Central memory CD8-positive, alpha-beta T cell (primary cell): ENCODE results near the gene NPTXR.
A peak's percentile ranks its signal among the peaks of the same experiment; 100 is the strongest.

Experiments
- ATAC-seq: fragments of 150-1000 bp; cut with Tn5 transposase; replicated peaks from 2 replicates; pipeline ENCODE4 v1.10.0; 2022; ENCODE audit warnings: mild to moderate bottlenecking, moderate FRiP score, moderate number of reproducible peaks; ENCODE audit not compliant: poor library complexity, severe bottlenecking; ENCODE audit errors: extremely low read depth
- DNase-seq, 2 donors: peaks; one replicate each; pipeline ENCODE4 v3.0.0; 2021; ENCODE audit warnings: low spot score in 2 of 2
- H3K27ac Mint-ChIP-seq: one replicate; pipeline ENCODE4 v1.8.0; 2022; ENCODE audit warnings: low read depth, mild to moderate bottlenecking, moderate library complexity, mixed read lengths
- H3K27me3 Mint-ChIP-seq: one replicate; pipeline ENCODE4 v1.8.0; 2022; ENCODE audit warnings: mixed read lengths
- H3K36me3 Mint-ChIP-seq: one replicate; pipeline ENCODE4 v1.8.0; 2022; ENCODE audit warnings: mild to moderate bottlenecking, moderate library complexity, mixed read lengths; ENCODE audit not compliant: insufficient read depth
- H3K4me1 Mint-ChIP-seq: one replicate; pipeline ENCODE4 v1.8.0; 2022; ENCODE audit warnings: mixed read lengths
- H3K4me3 Mint-ChIP-seq: one replicate; pipeline ENCODE4 v1.8.0; 2022; ENCODE audit warnings: mild to moderate bottlenecking, moderate library complexity, mixed read lengths
- H3K9me3 Mint-ChIP-seq: one replicate; pipeline ENCODE4 v1.8.0; 2022; ENCODE audit warnings: mixed read lengths

NPTXR gene

GRCh38 chr22:38873469-38874411 lies 29.9 kb upstream of the NPTXR start:
- peak overlapping the region; percentile 92 for H3K4me3 Mint-ChIP-seq
- H3K4me1 Mint-ChIP-seq: peaks cover 31% of the 10 kb centered on the region
- no peaks in the 10 kb centered on the region for H3K9me3 Mint-ChIP-seq
- peaks cover 19% of the 10 kb centered on the region for H3K36me3 Mint-ChIP-seq
- peak in 1 of 2 donors; percentile 14 for DNase-seq
- peak; percentile 47 for ATAC-seq
- no peaks in the 10 kb centered on the region for H3K27me3 Mint-ChIP-seq
- peak overlapping the region; percentile 79 for H3K27ac Mint-ChIP-seq

GRCh38 chr22:38872831-38873248 lies 29.0 kb upstream of the NPTXR start:
- H3K4me3 Mint-ChIP-seq: peak overlapping the region; percentile 92
- peaks cover 19% of the 10 kb centered on the region for H3K36me3 Mint-ChIP-seq
- no peaks in the 10 kb centered on the region for H3K27me3 Mint-ChIP-seq
- ATAC-seq (no peak), DNase-seq (peak in 1 of 2 donors; percentile 14)
- peaks cover 40% of the 10 kb centered on the region for H3K4me1 Mint-ChIP-seq
- H3K9me3 Mint-ChIP-seq: no peaks in the 10 kb centered on the region
- H3K27ac Mint-ChIP-seq: peak overlapping the region; percentile 79

GRCh38 chr22:38872172-38872830 lies 28.5 kb upstream of the NPTXR start, which contains the start of gene CBX6:
CBX6 (minus strand) TSS chr22:38872216; CDS start chr22:38872190, 26 bp downstream.
- Mint-ChIP-seq H3K27ac (peak within 1 kb of the TSS; percentile 79), H3K4me1 (peaks cover 42% of the 10 kb centered on the region), H3K36me3 (peaks cover 19% of the 10 kb centered on the region), H3K27me3 (no peaks in the 10 kb centered on the region), H3K9me3 (no peaks in the 10 kb centered on the region), H3K4me3 (peak within 1 kb of the TSS; percentile 92)
- ATAC-seq (peak; percentile 75), DNase-seq (peak; percentile 87 to 92)

GRCh38 chr22:38871360-38872171 lies 27.7 kb upstream of the NPTXR start:
- Mint-ChIP-seq H3K9me3 (no peaks in the 10 kb centered on the region), H3K4me1 (peaks cover 42% of the 10 kb centered on the region), H3K4me3 (peak overlapping the region; percentile 92), H3K27ac (peak overlapping the region; percentile 79), H3K27me3 (no peaks in the 10 kb centered on the region), H3K36me3 (peaks cover 19% of the 10 kb centered on the region)
- ATAC-seq (peak; percentile 5), DNase-seq (peak in 1 of 2 donors; percentile 18)

GRCh38 chr22:38870791-38871359 lies 27.0 kb upstream of the NPTXR start:
- DNase-seq (no peak), ATAC-seq (no peak)
- Mint-ChIP-seq H3K27ac (peak overlapping the region; percentile 79), H3K36me3 (peaks cover 22% of the 10 kb centered on the region), H3K4me1 (peaks cover 42% of the 10 kb centered on the region), H3K9me3 (no peaks in the 10 kb centered on the region), H3K27me3 (no peaks in the 10 kb centered on the region), H3K4me3 (peak overlapping the region; percentile 92)

GRCh38 chr22:38870312-38870741 lies 26.5 kb upstream of the NPTXR start:
- no peaks in the 10 kb centered on the region for H3K9me3 Mint-ChIP-seq
- peak overlapping the region; percentile 79 for H3K27ac Mint-ChIP-seq
- peak; percentile 38 for ATAC-seq
- peak; percentile 70 to 76 for DNase-seq
- H3K4me1 Mint-ChIP-seq: peaks cover 47% of the 10 kb centered on the region
- peak overlapping the region; percentile 92 for H3K4me3 Mint-ChIP-seq
- no peaks in the 10 kb centered on the region for H3K27me3 Mint-ChIP-seq
- H3K36me3 Mint-ChIP-seq: peaks cover 25% of the 10 kb centered on the region

GRCh38 chr22:38869663-38870062 lies 25.8 kb upstream of the NPTXR start:
- H3K4me3 Mint-ChIP-seq: peak overlapping the region; percentile 92
- H3K27ac Mint-ChIP-seq: no peak overlapping the region
- H3K9me3 Mint-ChIP-seq: no peaks in the 10 kb centered on the region
- H3K36me3 Mint-ChIP-seq: peaks cover 25% of the 10 kb centered on the region
- no peak for ATAC-seq
- H3K27me3 Mint-ChIP-seq: no peaks in the 10 kb centered on the region
- H3K4me1 Mint-ChIP-seq: peaks cover 47% of the 10 kb centered on the region
- DNase-seq: no peak

- H3K4me1 Mint-ChIP-seq: peaks cover 45% of the 10 kb centered on the region
- H3K27ac Mint-ChIP-seq: no peak overlapping the region
- no peaks in the 10 kb centered on the region for H3K27me3 Mint-ChIP-seq
- H3K36me3 Mint-ChIP-seq: peaks cover 26% of the 10 kb centered on the region
- H3K4me3 Mint-ChIP-seq: no peak overlapping the region
- no peaks in the 10 kb centered on the region for H3K9me3 Mint-ChIP-seq
- DNase-seq: peak; percentile 66 to 81
- ATAC-seq: peak; percentile 52
These were observed 25.1 kb upstream of the NPTXR start for GRCh38 chr22:38868886-38869381.

GRCh38 chr22:38868286-38868721 lies 24.5 kb upstream of the NPTXR start:
- Mint-ChIP-seq H3K36me3 (peaks cover 26% of the 10 kb centered on the region), H3K4me1 (peaks cover 38% of the 10 kb centered on the region), H3K9me3 (no peaks in the 10 kb centered on the region), H3K27me3 (no peaks in the 10 kb centered on the region), H3K4me3 (no peak overlapping the region), H3K27ac (no peak overlapping the region)
- no peak for DNase-seq
- ATAC-seq: no peak

GRCh38 chr22:38867471-38868285 lies 23.9 kb upstream of the NPTXR start:
- ATAC-seq (no peak), DNase-seq (no peak)
- H3K27me3 Mint-ChIP-seq: no peaks in the 10 kb centered on the region
- peaks cover 21% of the 10 kb centered on the region for H3K36me3 Mint-ChIP-seq
- no peak overlapping the region for H3K27ac Mint-ChIP-seq
- H3K4me3 Mint-ChIP-seq: no peak overlapping the region
- peaks cover 41% of the 10 kb centered on the region for H3K4me1 Mint-ChIP-seq
- H3K9me3 Mint-ChIP-seq: no peaks in the 10 kb centered on the region

GRCh38 chr22:38867124-38867455 lies 23.3 kb upstream of the NPTXR start:
- DNase-seq (no peak), ATAC-seq (no peak)
- H3K27me3 Mint-ChIP-seq: no peaks in the 10 kb centered on the region
- H3K36me3 Mint-ChIP-seq: peaks cover 16% of the 10 kb centered on the region
- H3K4me1 Mint-ChIP-seq: peaks cover 43% of the 10 kb centered on the region
- H3K27ac Mint-ChIP-seq: no peak overlapping the region
- H3K4me3 Mint-ChIP-seq: no peak overlapping the region
- H3K9me3 Mint-ChIP-seq: no peaks in the 10 kb centered on the region
